HG02610 (cell line): ENCODE data around the gene GABRQ.
"Not testable (repeated sequence)": the region's sequence is repeated elsewhere in the genome, so short reads cannot be mapped to it uniquely, and the experiment has no call there.

Experiments
- ATAC-seq: cut with Tn5 transposase; IDR thresholded peaks from one replicate; pipeline ENCODE4 v1.9.1; 2021; ENCODE audit warnings: mild to moderate bottlenecking, moderate library complexity; ENCODE audit not compliant: unreplicated experiment

Gene GABRQ

DNA sequence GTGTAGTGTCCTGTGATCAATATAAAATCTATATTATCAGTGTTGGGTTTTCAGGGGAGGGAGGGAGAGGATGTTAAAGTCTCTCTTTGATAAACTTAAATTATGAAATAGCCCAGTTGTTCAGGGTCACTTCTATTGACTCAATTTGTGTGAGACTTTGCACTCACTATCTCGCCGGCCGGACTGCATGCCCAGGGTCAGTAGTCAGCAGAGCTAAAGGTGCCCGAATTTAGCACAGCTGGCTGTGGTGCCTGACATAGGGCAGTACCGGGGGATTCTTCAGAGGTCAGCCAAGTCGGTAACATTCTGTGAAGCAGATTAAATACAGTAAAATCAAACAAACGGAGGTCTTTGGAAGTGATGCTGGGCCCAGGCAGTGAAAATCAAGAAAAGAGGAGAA is 19.2 kb downstream of the GABRQ start:
- ATAC-seq, result no peak

DNA sequence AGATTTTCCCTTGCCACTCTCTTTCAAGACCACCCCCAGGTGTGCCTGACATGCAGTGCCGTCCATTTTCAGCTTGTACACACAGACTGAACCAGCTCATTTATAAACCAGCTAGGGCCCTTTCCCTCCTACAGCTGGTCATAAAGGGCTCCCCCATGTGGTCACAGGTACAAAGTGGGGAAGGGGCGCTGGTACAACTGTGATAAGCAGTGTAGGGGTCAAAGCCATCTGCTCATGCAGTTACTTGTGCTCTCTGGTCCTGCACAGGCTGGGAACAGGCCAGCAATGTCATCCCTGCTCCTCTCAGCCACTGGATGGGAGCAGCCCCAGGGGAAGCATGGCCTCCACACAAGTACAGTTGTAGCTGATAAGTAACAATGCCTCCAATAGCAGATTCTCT is 20.6 kb downstream of the GABRQ start:
- ATAC-seq, result no peak

- no peak for ATAC-seq
Measured at GRCh38 chrX:152663086-152663485, 25.4 kb downstream of the GABRQ start.

- ATAC-seq, result no peak
Measured at GRCh38 chrX:152674135-152674534, 36.4 kb downstream of the GABRQ start.

- not testable (repeated sequence) for ATAC-seq
Measured at GRCh38 chrX:152674652-152675051, 37.0 kb downstream of the GABRQ start.

- peak; percentile 79 for ATAC-seq
Measured at GRCh38 chrX:152681012-152681411, 43.3 kb downstream of the GABRQ start.

DNA sequence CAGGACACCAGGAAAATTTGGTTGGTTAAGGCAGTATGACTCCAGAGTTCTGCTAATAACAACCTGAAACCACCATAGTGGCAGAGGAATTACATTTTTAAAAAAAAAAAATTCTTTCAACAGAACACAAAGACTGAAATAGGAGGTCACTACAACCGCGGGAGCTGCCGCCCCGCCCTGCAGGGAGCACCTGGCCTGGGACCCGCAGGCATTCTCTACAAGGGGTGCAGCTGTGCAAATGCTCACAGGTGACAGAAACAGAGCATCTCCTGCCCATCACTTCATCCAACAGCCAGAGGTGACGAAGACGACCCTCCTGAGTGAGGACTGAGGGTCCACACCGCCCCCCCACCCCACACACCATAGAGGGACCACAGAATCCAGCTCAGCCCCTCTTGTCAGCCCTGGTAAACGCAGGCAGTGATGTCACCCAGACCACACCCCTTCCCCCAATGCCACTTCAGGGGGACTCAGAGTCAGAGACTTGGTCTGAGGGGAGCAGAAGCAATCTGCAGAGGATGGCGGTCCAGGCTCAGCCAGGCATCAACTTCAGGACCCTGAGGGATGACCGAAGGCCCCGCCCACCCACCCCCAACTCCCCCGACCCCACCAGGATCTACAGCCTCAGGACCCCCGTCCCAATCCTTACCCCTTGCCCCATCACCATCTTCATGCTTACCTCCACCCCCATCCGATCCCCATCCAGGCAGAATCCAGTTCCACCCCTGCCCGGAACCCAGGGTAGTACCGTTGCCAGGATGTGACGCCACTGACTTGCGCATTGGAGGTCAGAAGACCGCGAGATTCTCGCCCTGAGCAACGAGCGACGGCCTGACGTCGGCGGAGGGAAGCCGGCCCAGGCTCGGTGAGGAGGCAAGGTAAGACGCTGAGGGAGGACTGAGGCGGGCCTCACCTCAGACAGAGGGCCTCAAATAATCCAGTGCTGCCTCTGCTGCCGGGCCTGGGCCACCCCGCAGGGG is 60.5 kb downstream of the GABRQ start, which contains the start of gene MAGEA3:
Gene MAGEA3, plus strand, starts transcription at position 843 of the 980 bp plus-strand sequence. CDS start 2,039 bp downstream, outside the sequence.
- not testable (repeated sequence) for ATAC-seq

GRCh38 chrX:152700390-152700789 is 62.7 kb downstream of the GABRQ start:
- ATAC-seq, result not testable (repeated sequence)

DNA sequence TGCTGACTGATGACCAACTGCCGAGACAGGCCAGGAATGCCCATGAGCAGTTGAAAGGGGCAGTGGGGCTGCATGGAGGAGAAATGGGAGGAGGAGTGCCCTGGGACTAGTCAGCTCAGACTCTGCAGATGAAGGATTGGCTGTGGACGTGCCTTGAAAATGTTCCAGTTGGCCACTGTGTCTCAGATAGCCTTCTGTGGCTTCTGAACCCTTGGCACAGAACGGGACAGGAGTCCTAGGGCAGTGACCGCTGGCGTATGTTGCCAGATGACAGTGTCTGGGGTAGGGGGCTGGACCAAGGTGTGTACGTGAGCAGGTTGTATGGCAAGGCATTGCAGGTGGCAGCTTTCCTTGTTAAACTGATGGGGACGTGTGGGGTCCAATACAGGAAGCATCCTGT is 68.8 kb downstream of the GABRQ start:
- not testable (repeated sequence) for ATAC-seq
